Breast epithelium (tissue), 4 donors: Measurements from ENCODE around the gene TCL1A. TPM values are rescaled to one million over a fixed set of nuclear protein-coding genes. Genes with fewer than 3 reads are reported as not detected.

Experiments
- DNase-seq, 2 donors: peaks; one replicate each; pipeline ENCODE4 v3.0.0-alpha.2; 2019; ENCODE audit warnings: low spot score in 2 of 2
- H3K27ac ChIP-seq, 2 donors: fragments of 200-600 bp; sonication (generic) in 1 of 2; one replicate each; pipeline ENCODE4 v1.5.1; 2016 to 2019; ENCODE audit warnings: mild to moderate bottlenecking in 1 of 2
- H3K27me3 ChIP-seq, 2 donors: fragments of 200-600 bp; sonication (generic) in 1 of 2; one replicate each; pipeline versions ENCODE4 v1.5.1 to v1.6.0; 2017 to 2019; ENCODE audit warnings: control low read depth in 1 of 2, mild to moderate bottlenecking in 1 of 2
- H3K36me3 ChIP-seq: fragments of 200-600 bp; one replicate; pipeline ENCODE4 v1.5.1; 2019
- H3K4me1 ChIP-seq, 2 donors: fragments of 200-600 bp; sonication (generic); one replicate each; pipeline ENCODE4 v1.5.1; 2016 to 2019; ENCODE audit warnings: control low read depth in 1 of 2
- H3K4me3 ChIP-seq, 3 donors: fragments of 200-600 bp; sonication (generic); 1 replicate in 2 of 3; 2 replicates in 1 of 3; pipeline ENCODE4 v1.5.1; 2016 to 2019; ENCODE audit warnings: mild to moderate bottlenecking in 3 of 3, moderate library complexity in 2 of 3
- H3K9me3 ChIP-seq, 2 donors: fragments of 200-600 bp; sonication (generic) in 1 of 2; one replicate each; pipeline ENCODE4 v1.5.1; 2016 to 2019; ENCODE audit warnings: control low read depth in 1 of 2
- POLR2A ChIP-seq: fragments of 450-650 bp; IDR thresholded peaks from one replicate; pipeline ENCODE4 v1.6.1; 2016; ENCODE audit warnings: antibody characterized with exemption, mild to moderate bottlenecking, moderate library complexity
- POLR2AphosphoS5 ChIP-seq, 3 donors: sonication (generic); formaldehyde crosslinking; IDR thresholded peaks; one replicate each; pipeline ENCODE4 v1.6.1; 2017; ENCODE audit warnings: antibody characterized with exemption in 3 of 3
- intact Hi-C: fragments of 100-400 bp; cut with DNase I; formaldehyde crosslinking; loops from one replicate; pipeline ENCODE4 v1.15.1; 2023; ENCODE audit warnings: low total_unique reads
- total RNA-seq, 3 donors: library from RNA; depleted of rRNA; stranded (reverse); fragments of >200 nt; gene quantifications; one replicate each; pipeline ENCODE4 v1.1.0, GENCODE V29; 2016
- TF ChIP-seq, protein P1 (sequence below), 3 donors: fragments of 450-650 bp; IDR thresholded peaks; one replicate each; pipeline ENCODE4 v1.5.1; 2016 to 2017; ENCODE audit warnings: antibody characterized with exemption in 3 of 3, mild to moderate bottlenecking in 3 of 3, moderate library complexity in 3 of 3

The TCL1A gene
- total RNA-seq, 3 donors from 2014 or later, result not detected

- no peak for DNase-seq
- H3K36me3 ChIP-seq, result no peaks in the 10 kb centered on the region
- H3K4me1 ChIP-seq, result no peaks in the 10 kb centered on the region
- H3K4me3 ChIP-seq, result no peak overlapping the region
- H3K9me3 ChIP-seq, result no peaks in the 10 kb centered on the region
- no peak overlapping the region for H3K27ac ChIP-seq
- H3K27me3 ChIP-seq, result peaks cover 0 to 9% of the 10 kb centered on the region in 2 donors
- TF ChIP-seq, protein P1, sequence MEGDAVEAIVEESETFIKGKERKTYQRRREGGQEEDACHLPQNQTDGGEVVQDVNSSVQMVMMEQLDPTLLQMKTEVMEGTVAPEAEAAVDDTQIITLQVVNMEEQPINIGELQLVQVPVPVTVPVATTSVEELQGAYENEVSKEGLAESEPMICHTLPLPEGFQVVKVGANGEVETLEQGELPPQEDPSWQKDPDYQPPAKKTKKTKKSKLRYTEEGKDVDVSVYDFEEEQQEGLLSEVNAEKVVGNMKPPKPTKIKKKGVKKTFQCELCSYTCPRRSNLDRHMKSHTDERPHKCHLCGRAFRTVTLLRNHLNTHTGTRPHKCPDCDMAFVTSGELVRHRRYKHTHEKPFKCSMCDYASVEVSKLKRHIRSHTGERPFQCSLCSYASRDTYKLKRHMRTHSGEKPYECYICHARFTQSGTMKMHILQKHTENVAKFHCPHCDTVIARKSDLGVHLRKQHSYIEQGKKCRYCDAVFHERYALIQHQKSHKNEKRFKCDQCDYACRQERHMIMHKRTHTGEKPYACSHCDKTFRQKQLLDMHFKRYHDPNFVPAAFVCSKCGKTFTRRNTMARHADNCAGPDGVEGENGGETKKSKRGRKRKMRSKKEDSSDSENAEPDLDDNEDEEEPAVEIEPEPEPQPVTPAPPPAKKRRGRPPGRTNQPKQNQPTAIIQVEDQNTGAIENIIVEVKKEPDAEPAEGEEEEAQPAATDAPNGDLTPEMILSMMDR (IDR thresholded peaks at IDR 0.05), result no peak
- intact Hi-C loops, result no loop called here
Measured at GRCh38 chr14:95699412-95699811, 14.5 kb downstream of the TCL1A start.

- TF ChIP-seq POLR2AphosphoS5 (IDR thresholded peaks at IDR 0.05) (no peak), POLR2A (no peak)
- TF ChIP-seq, protein P1 (IDR thresholded peaks at IDR 0.05), result no peak
- Histone ChIP-seq H3K4me3 (no peak overlapping the region), H3K4me1 (no peaks in the 10 kb centered on the region), H3K27ac (no peak overlapping the region), H3K27me3 (peaks cover 0 to 9% of the 10 kb centered on the region in 2 donors), H3K9me3 (no peaks in the 10 kb centered on the region), H3K36me3 (no peaks in the 10 kb centered on the region)
- DNase-seq, result no peak
- intact Hi-C loops, result no loop called here
Measured at GRCh38 chr14:95698287-95698686, 15.6 kb downstream of the TCL1A start.

DNA sequence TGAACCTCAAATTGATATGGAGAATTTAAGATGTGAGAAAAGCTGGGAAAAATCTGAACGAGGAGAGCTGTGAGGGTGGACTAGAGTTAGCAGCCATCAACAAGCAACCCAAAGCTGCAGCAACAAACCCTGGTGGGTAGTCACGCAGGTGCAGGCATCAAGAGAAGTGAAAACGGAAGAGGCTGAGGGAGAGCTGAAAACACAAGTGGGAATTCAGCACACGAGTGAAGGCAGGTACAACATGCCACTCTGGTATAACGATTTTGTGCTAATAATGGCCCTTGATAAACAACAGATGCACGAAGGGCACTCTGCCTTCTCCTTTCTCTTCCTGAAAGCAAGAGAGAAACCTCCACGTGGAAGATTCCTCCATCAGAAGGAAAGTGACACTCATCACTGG lies 16.2 kb downstream of the TCL1A start:
- no peaks in the 10 kb centered on the region for H3K9me3 ChIP-seq
- peaks cover 0 to 9% of the 10 kb centered on the region in 2 donors for H3K27me3 ChIP-seq
- no peak for TF ChIP-seq POLR2A
- no peak for TF ChIP-seq POLR2AphosphoS5 (IDR thresholded peaks at IDR 0.05)
- TF ChIP-seq, protein P1 (IDR thresholded peaks at IDR 0.05), result no peak
- intact Hi-C loops, result no loop called here
- H3K27ac ChIP-seq, result no peak overlapping the region
- no peaks in the 10 kb centered on the region for H3K36me3 ChIP-seq
- no peak for DNase-seq
- no peak overlapping the region for H3K4me3 ChIP-seq
- no peaks in the 10 kb centered on the region for H3K4me1 ChIP-seq

- H3K27ac ChIP-seq, result no peak overlapping the region
- TF ChIP-seq POLR2A, result no peak
- no peak for TF ChIP-seq POLR2AphosphoS5 (IDR thresholded peaks at IDR 0.05)
- TF ChIP-seq, protein P1 (IDR thresholded peaks at IDR 0.05), result no peak
- H3K9me3 ChIP-seq, result no peaks in the 10 kb centered on the region
- peaks cover 0 to 15% of the 10 kb centered on the region in 2 donors for H3K27me3 ChIP-seq
- no peak for DNase-seq
- H3K36me3 ChIP-seq, result no peaks in the 10 kb centered on the region
- H3K4me3 ChIP-seq, result no peak overlapping the region
- H3K4me1 ChIP-seq, result no peaks in the 10 kb centered on the region
- intact Hi-C loops, result no loop called here
Measured at GRCh38 chr14:95696741-95697140, 17.2 kb downstream of the TCL1A start.

GRCh38 chr14:95695913-95696312 lies 18.0 kb downstream of the TCL1A start:
- DNase-seq, result no peak
- no peaks in the 10 kb centered on the region for H3K9me3 ChIP-seq
- H3K36me3 ChIP-seq, result no peaks in the 10 kb centered on the region
- H3K4me3 ChIP-seq, result no peak overlapping the region
- intact Hi-C loops, result no loop called here
- peaks cover 0 to 18% of the 10 kb centered on the region in 2 donors for H3K27me3 ChIP-seq
- H3K27ac ChIP-seq, result no peak overlapping the region
- no peak for TF ChIP-seq POLR2AphosphoS5 (IDR thresholded peaks at IDR 0.05)
- TF ChIP-seq, protein P1 (IDR thresholded peaks at IDR 0.05), result no peak
- no peak for TF ChIP-seq POLR2A
- no peaks in the 10 kb centered on the region for H3K4me1 ChIP-seq
